NCI-H1694 (cell line): ENCODE measurements around the gene LIN37.
"Not testable (repeated sequence)": the region's sequence is repeated elsewhere in the genome, so short reads cannot be mapped to it uniquely, and the experiment has no call there.

Experiments used
- DNase-seq: peaks from one replicate; lab custom pipeline; 2025; lab: John Stamatoyannopoulos, UW

Gene LIN37

GRCh38 chr19:35719402-35720162, 28.8 kb upstream of the LIN37 start:
- DNase-seq, result no peak

- no peak for DNase-seq
Measured at GRCh38 chr19:35720163-35720524, 28.2 kb upstream of the LIN37 start.

- no peak for DNase-seq
Measured at GRCh38 chr19:35720648-35721047, 27.7 kb upstream of the LIN37 start.

GRCh38 chr19:35721374-35721773, 27.0 kb upstream of the LIN37 start:
- DNase-seq, result no peak

GRCh38 chr19:35722461-35722860, 25.9 kb upstream of the LIN37 start:
- no peak for DNase-seq

GRCh38 chr19:35722897-35723296, 25.5 kb upstream of the LIN37 start:
- DNase-seq, result no peak

GRCh38 chr19:35723671-35724070, 24.7 kb upstream of the LIN37 start:
- DNase-seq, result no peak

- not testable (repeated sequence) for DNase-seq
Measured at GRCh38 chr19:35724132-35724531, 24.2 kb upstream of the LIN37 start.

GRCh38 chr19:35724560-35724959, 23.8 kb upstream of the LIN37 start:
- no peak for DNase-seq

- DNase-seq, result no peak
Measured at GRCh38 chr19:35725216-35725861, 23.0 kb upstream of the LIN37 start.

GRCh38 chr19:35727053-35727955, 21.1 kb upstream of the LIN37 start:
- DNase-seq, result no peak

GRCh38 chr19:35727956-35728706, 20.2 kb upstream of the LIN37 start:
- DNase-seq, result no peak

- DNase-seq, result no peak
Measured at GRCh38 chr19:35729021-35729420, 19.4 kb upstream of the LIN37 start.

- no peak for DNase-seq
Measured at GRCh38 chr19:35729763-35730162, 18.6 kb upstream of the LIN37 start.

- no peak for DNase-seq
Measured at GRCh38 chr19:35730326-35730725, 18.1 kb upstream of the LIN37 start.

GRCh38 chr19:35731353-35731752, 17.0 kb upstream of the LIN37 start:
- DNase-seq, result no peak

GRCh38 chr19:35731779-35732405, 16.5 kb upstream of the LIN37 start:
- no peak for DNase-seq

- DNase-seq, result no peak
Measured at GRCh38 chr19:35732540-35733179, 15.7 kb upstream of the LIN37 start.

GRCh38 chr19:35733180-35734125, 14.9 kb upstream of the LIN37 start:
- DNase-seq, result no peak

GRCh38 chr19:35734273-35734672, 14.1 kb upstream of the LIN37 start:
- DNase-seq, result no peak
